ENCODE results near the gene NAP1L4. TPM values are rescaled to one million over a fixed set of nuclear protein-coding genes. Genes with fewer than 3 reads are reported as not detected.
A peak's percentile ranks its signal among the peaks of the same experiment; 100 is the strongest.

NAP1L4 gene
- total and polyA plus RNA-seq, 7 experiments from 2014 or later, result 134 to 356 (median 292) TPM

- Mint-ChIP-seq H3K36me3 (peaks cover 4 to 27% (median 10%) of the 10 kb centered on the region in 5 donors), H3K4me1 (peaks cover 45 to 86% (median 56%) of the 10 kb centered on the region in 7 donors), H3K4me3 (peak overlapping the region in 8 of 10 donors; percentile 32 to 74 (median 49)), H3K27me3 (no peaks in the 10 kb centered on the region), H3K27ac (peak overlapping the region in 7 of 9 donors; percentile 62 to 86 (median 83)), H3K9me3 (no peaks in the 10 kb centered on the region)
- Histone ChIP-seq H3K9me3 (ENCODE audit: control insufficient read depth in 2 of 3, low read length in 3 of 3) (no peaks in the 10 kb centered on the region), H3K27me3 (ENCODE audit: control insufficient read depth in 2 of 2, insufficient read depth in 2 of 2, low read length in 2 of 2) (no peaks in the 10 kb centered on the region), H3K36me3 (ENCODE audit: control insufficient read depth in 2 of 3, insufficient read depth in 3 of 3, low read length in 3 of 3) (peaks cover 0 to 5% (median 5%) of the 10 kb centered on the region in 3 experiments), H3K4me1 (ENCODE audit: control insufficient read depth in 2 of 2, insufficient read depth in 2 of 2, low read length in 2 of 2) (peaks cover 40 to 53% of the 10 kb centered on the region in 2 donors), H3K4me3 (ENCODE audit: low read length) (no peak overlapping the region), H3K27ac (ENCODE audit: low read depth, low read length) (peak overlapping the region; percentile 33)
- DNase-seq, result no peak
- POLR2A ChIA-PET, result no interaction called here
- intact Hi-C loops (cut with micrococcal nuclease), result no loop called here
- no peak for ATAC-seq
- CTCF ChIA-PET, result interaction anchor here (0.8 kb wide), 1 partner anchor 109 kb away, joined by 3 read pairs; no protein-coding TSS in a partner anchor
Observed at GRCh38 chr11:2983908-2984307, 8.2 kb downstream of the NAP1L4 start.

GRCh38 chr11:2982214-2982613 is 9.9 kb downstream of the NAP1L4 start:
- ATAC-seq (no peak), DNase-seq (no peak)
- Histone ChIP-seq H3K36me3 (ENCODE audit: control insufficient read depth in 2 of 3, insufficient read depth in 3 of 3, low read length in 3 of 3) (peaks cover 7 to 22% (median 21%) of the 10 kb centered on the region in 3 experiments), H3K4me1 (ENCODE audit: control insufficient read depth in 2 of 2, insufficient read depth in 2 of 2, low read length in 2 of 2) (peaks cover 44 to 49% of the 10 kb centered on the region in 2 donors), H3K27ac (ENCODE audit: low read depth, low read length) (no peak overlapping the region), H3K4me3 (ENCODE audit: low read length) (no peak overlapping the region), H3K27me3 (ENCODE audit: control insufficient read depth in 2 of 2, insufficient read depth in 2 of 2, low read length in 2 of 2) (no peaks in the 10 kb centered on the region), H3K9me3 (ENCODE audit: control insufficient read depth in 2 of 3, low read length in 3 of 3) (no peaks in the 10 kb centered on the region)
- Mint-ChIP-seq H3K9me3 (no peaks in the 10 kb centered on the region), H3K4me3 (peak overlapping the region in 9 of 10 donors; percentile 2 to 67 (median 46)), H3K27me3 (no peaks in the 10 kb centered on the region), H3K36me3 (peaks cover 4 to 25% (median 20%) of the 10 kb centered on the region in 5 donors), H3K4me1 (peaks cover 43 to 85% (median 59%) of the 10 kb centered on the region in 7 donors), H3K27ac (peak overlapping the region; percentile 2 to 91 (median 51))
- CTCF ChIA-PET, result no interaction called here
- intact Hi-C loops (cut with micrococcal nuclease), result no loop called here
- POLR2A ChIA-PET, result interaction anchor here (1.4 kb wide), 1 partner anchor 32 kb away, joined by 5 read pairs; no protein-coding TSS in a partner anchor

DNA sequence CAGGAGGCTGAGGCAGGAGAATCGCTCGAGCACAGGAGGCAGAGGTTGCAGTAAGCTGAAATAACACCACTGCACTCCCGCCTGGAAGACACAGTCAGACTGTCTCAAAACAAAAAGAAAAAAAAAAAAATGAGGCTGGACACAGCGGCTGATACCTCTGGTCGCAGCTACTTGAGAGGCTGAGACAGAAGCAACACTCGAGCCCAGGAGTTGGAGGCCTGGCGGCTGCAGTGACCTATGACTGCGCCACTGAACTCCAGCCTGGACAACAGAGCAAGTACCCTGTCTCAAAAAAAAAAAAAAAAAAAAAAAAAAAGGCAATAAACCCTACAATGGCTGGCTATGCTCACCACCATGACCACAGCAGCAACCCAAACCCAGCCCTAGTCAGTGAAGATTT is 11.0 kb downstream of the NAP1L4 start:
- no peaks in the 10 kb centered on the region for H3K27me3 Mint-ChIP-seq
- Histone ChIP-seq H3K4me3 (ENCODE audit: low read length) (no peak overlapping the region), H3K27me3 (ENCODE audit: control insufficient read depth in 2 of 2, insufficient read depth in 2 of 2, low read length in 2 of 2) (no peaks in the 10 kb centered on the region), H3K36me3 (ENCODE audit: control insufficient read depth in 2 of 3, insufficient read depth in 3 of 3, low read length in 3 of 3) (peaks cover 13 to 32% (median 26%) of the 10 kb centered on the region in 3 experiments), H3K4me1 (ENCODE audit: control insufficient read depth in 2 of 2, insufficient read depth in 2 of 2, low read length in 2 of 2) (peaks cover 37 to 40% of the 10 kb centered on the region in 2 donors), H3K27ac (ENCODE audit: low read depth, low read length) (no peak overlapping the region), H3K9me3 (ENCODE audit: control insufficient read depth in 2 of 3, low read length in 3 of 3) (no peaks in the 10 kb centered on the region)
- DNase-seq (no peak), ATAC-seq (no peak)
- peak overlapping the region in 3 of 10 donors; percentile 49 to 67 (median 58) for H3K4me3 Mint-ChIP-seq
- H3K9me3 Mint-ChIP-seq, result no peaks in the 10 kb centered on the region
- ChIA-PET CTCF (interaction anchor here (0.7 to 4.1 kb wide), 4 partner anchors 32 to 105 kb away, joined by 3 to 14 read pairs (median 4); no protein-coding TSS in a partner anchor), POLR2A (interaction anchor here (0.8 kb wide), 1 partner anchor 11 kb away, joined by 3 read pairs; the partner anchor contains the start of gene NAP1L4)
- intact Hi-C loops (cut with micrococcal nuclease), result no loop called here
- H3K36me3 Mint-ChIP-seq, result peaks cover 4 to 32% (median 29%) of the 10 kb centered on the region in 5 donors
- H3K4me1 Mint-ChIP-seq, result peaks cover 43 to 84% (median 63%) of the 10 kb centered on the region in 7 donors
- peak overlapping the region in 1 of 9 donors; percentile 85 for H3K27ac Mint-ChIP-seq

DNA sequence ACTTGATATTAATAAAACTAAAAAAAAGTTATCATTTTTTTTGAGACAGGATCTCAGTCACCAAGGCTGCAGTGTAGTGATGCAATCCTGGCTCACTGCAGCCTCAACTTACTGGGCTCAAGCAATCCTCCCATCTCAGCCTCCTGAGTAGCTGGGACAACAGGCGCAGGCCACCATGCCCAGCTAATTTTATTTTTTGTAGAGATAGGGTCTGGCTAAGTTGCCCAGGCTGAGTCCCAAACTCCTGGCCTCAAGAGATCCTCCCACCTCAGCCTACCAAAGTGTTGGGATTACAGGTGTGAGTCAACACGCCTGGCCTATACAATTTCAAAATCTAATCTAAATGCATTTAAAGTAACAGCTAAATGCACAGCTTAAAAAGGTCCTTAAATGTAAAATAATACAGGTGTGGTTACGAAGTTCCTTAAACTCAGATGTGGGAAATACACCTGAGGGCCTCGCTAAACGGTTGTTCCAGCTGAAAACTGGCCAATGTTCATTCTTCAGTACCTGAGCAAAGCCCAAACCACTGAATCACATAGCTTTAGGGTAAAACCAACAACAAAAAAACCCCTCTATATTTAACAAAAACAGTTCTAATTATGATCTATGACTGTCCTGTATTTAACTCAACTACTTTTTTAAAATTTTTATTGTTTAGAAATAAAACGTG is 11.8 kb downstream of the NAP1L4 start:
- CTCF ChIA-PET, result interaction anchor here (0.8 to 4.1 kb wide), 4 partner anchors 26 to 42 kb away, joined by 3 to 14 read pairs (median 4); no protein-coding TSS in a partner anchor
- POLR2A ChIA-PET, result interaction anchor here (0.6 kb wide), 1 partner anchor 120 kb away, joined by 3 read pairs; no protein-coding TSS in a partner anchor
- Histone ChIP-seq H3K4me3 (ENCODE audit: low read length) (no peak overlapping the region), H3K27me3 (ENCODE audit: control insufficient read depth in 2 of 2, insufficient read depth in 2 of 2, low read length in 2 of 2) (no peaks in the 10 kb centered on the region), H3K9me3 (ENCODE audit: control insufficient read depth in 2 of 3, low read length in 3 of 3) (no peaks in the 10 kb centered on the region), H3K4me1 (ENCODE audit: control insufficient read depth in 2 of 2, insufficient read depth in 2 of 2, low read length in 2 of 2) (peaks cover 31 to 34% of the 10 kb centered on the region in 2 donors), H3K36me3 (ENCODE audit: control insufficient read depth in 2 of 3, insufficient read depth in 3 of 3, low read length in 3 of 3) (peaks cover 14 to 39% (median 33%) of the 10 kb centered on the region in 3 experiments), H3K27ac (ENCODE audit: low read depth, low read length) (no peak overlapping the region)
- Mint-ChIP-seq H3K9me3 (no peaks in the 10 kb centered on the region), H3K27ac (peak overlapping the region in 1 of 9 donors; percentile 69), H3K27me3 (no peaks in the 10 kb centered on the region), H3K36me3 (peaks cover 4 to 33% (median 32%) of the 10 kb centered on the region in 5 donors), H3K4me1 (peaks cover 40 to 84% (median 67%) of the 10 kb centered on the region in 7 donors), H3K4me3 (peak overlapping the region in 1 of 10 donors; percentile 6)
- DNase-seq, result no peak
- no peak for ATAC-seq
- intact Hi-C loops (cut with micrococcal nuclease), result no loop called here

DNA sequence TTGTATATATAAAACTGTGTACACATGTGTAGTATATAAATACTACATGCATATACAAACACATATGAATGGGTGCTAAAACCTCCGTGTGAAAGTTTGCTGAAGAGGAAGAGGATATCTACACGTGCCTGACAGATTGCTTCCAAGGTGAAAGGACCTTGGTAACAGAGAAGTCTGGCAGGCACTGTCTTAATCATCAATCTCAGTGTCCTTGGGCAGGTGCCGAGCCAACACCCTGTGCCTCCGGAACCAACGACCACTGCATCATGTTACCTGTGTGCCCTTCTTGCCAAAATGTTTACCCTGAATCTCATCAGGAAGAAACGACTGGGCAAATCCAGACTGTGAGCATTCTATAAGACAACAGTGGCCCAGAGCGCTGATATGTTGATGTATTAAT is 15.0 kb downstream of the NAP1L4 start:
- ChIA-PET POLR2A (interaction anchor here (3.2 kb wide), 1 partner anchor 11 kb away, joined by 25 read pairs; no protein-coding TSS in a partner anchor), CTCF (interaction anchor here (2.8 kb wide), 1 partner anchor 45 kb away, joined by 43 read pairs; no protein-coding TSS in a partner anchor)
- H3K27me3 Mint-ChIP-seq, result no peaks in the 10 kb centered on the region
- Histone ChIP-seq H3K27me3 (ENCODE audit: control insufficient read depth in 2 of 2, insufficient read depth in 2 of 2, low read length in 2 of 2) (no peaks in the 10 kb centered on the region), H3K4me1 (ENCODE audit: control insufficient read depth in 2 of 2, insufficient read depth in 2 of 2, low read length in 2 of 2) (peaks cover 9 to 10% of the 10 kb centered on the region in 2 donors), H3K36me3 (ENCODE audit: control insufficient read depth in 2 of 3, insufficient read depth in 3 of 3, low read length in 3 of 3) (peaks cover 30 to 65% (median 50%) of the 10 kb centered on the region in 3 experiments), H3K4me3 (ENCODE audit: low read length) (no peak overlapping the region), H3K27ac (ENCODE audit: low read depth, low read length) (no peak overlapping the region), H3K9me3 (ENCODE audit: control insufficient read depth in 2 of 3, low read length in 3 of 3) (no peaks in the 10 kb centered on the region)
- no peak for ATAC-seq
- peak overlapping the region in 2 of 9 donors; percentile 53 to 55 for H3K27ac Mint-ChIP-seq
- H3K36me3 Mint-ChIP-seq, result peaks cover 5 to 42% (median 29%) of the 10 kb centered on the region in 5 donors
- peaks cover 26 to 64% (median 49%) of the 10 kb centered on the region in 7 donors for H3K4me1 Mint-ChIP-seq
- H3K9me3 Mint-ChIP-seq, result no peaks in the 10 kb centered on the region
- intact Hi-C loops (cut with micrococcal nuclease), result no loop called here
- peak overlapping the region in 1 of 10 donors; percentile 25 for H3K4me3 Mint-ChIP-seq
- no peak for DNase-seq

GRCh38 chr11:2976294-2977063 is 15.7 kb downstream of the NAP1L4 start:
- ATAC-seq, result no peak
- H3K9me3 Mint-ChIP-seq, result no peaks in the 10 kb centered on the region
- H3K27me3 ChIP-seq (ENCODE audit: control insufficient read depth in 2 of 2, insufficient read depth in 2 of 2, low read length in 2 of 2), result no peaks in the 10 kb centered on the region
- H3K4me1 ChIP-seq (ENCODE audit: control insufficient read depth in 2 of 2, insufficient read depth in 2 of 2, low read length in 2 of 2), result peaks cover 6 to 7% of the 10 kb centered on the region in 2 donors
- no peak overlapping the region for H3K4me3 ChIP-seq (ENCODE audit: low read length)
- H3K9me3 ChIP-seq (ENCODE audit: control insufficient read depth in 2 of 3, low read length in 3 of 3), result no peaks in the 10 kb centered on the region
- POLR2A ChIA-PET, result interaction anchor here (0.8 to 3.2 kb wide), 4 partner anchors 12 to 46 kb away, joined by 3 to 25 read pairs (median 6); no protein-coding TSS in a partner anchor
- H3K36me3 ChIP-seq (ENCODE audit: control insufficient read depth in 2 of 3, insufficient read depth in 3 of 3, low read length in 3 of 3), result peaks cover 30 to 72% (median 56%) of the 10 kb centered on the region in 3 experiments
- peak overlapping the region in 2 of 10 donors; percentile 25 to 51 for H3K4me3 Mint-ChIP-seq
- no peaks in the 10 kb centered on the region for H3K27me3 Mint-ChIP-seq
- DNase-seq, result no peak
- CTCF ChIA-PET, result interaction anchor here (0.7 to 5.7 kb wide), 11 partner anchors 9 to 443 kb away, joined by 3 to 43 read pairs (median 5); partner anchors contain the start of gene NAP1L4
- peaks cover 5 to 41% (median 28%) of the 10 kb centered on the region in 5 donors for H3K36me3 Mint-ChIP-seq
- no peak overlapping the region for H3K27ac ChIP-seq (ENCODE audit: low read depth, low read length)
- intact Hi-C loops (cut with micrococcal nuclease), result no loop called here
- peaks cover 21 to 58% (median 43%) of the 10 kb centered on the region in 7 donors for H3K4me1 Mint-ChIP-seq
- H3K27ac Mint-ChIP-seq, result peak overlapping the region in 7 of 9 donors; percentile 3 to 66 (median 53)

All from naive thymus-derived CD4-positive, alpha-beta T cell (primary cell).